PC-3 (cell line): Measurements from ENCODE around the gene ADCY3. TPM values are rescaled to one million over a fixed set of nuclear protein-coding genes. Genes with fewer than 3 reads are reported as not detected.

Source experiments
- ATAC-seq: fragments of 200-7000 bp; cut with Tn5 transposase; 2 replicates; pipeline ENCODE4 v1.9.1; 2020; ENCODE audit warnings: mild to moderate bottlenecking, moderate library complexity
- BruUV-seq: library from RNA; stranded (reverse); fragments of 400-500 nt; replicated peaks from 2 replicates; lab custom pipeline; 2021; lab: Mats Ljungman, UMichigan
- CTCF ChIA-PET: fragments of 300-600 bp; sonication (Branson Sonifier 250); formaldehyde crosslinking; loops from one replicate; lab custom pipeline; 2022; ENCODE audit warnings: antibody characterized with exemption; lab: Charles Lee
- POLR2A ChIA-PET: fragments of 300-600 bp; sonication (Branson Sonifier 250); formaldehyde crosslinking; loops from one replicate; lab custom pipeline; 2022; ENCODE audit warnings: antibody characterized with exemption; ENCODE audit not compliant: unreplicated experiment; lab: Charles Lee
- DNase-seq: peaks from one replicate; pipeline ENCODE4 v3.0.0-alpha.2; 2015
- H2AFZ ChIP-seq: fragments of 300-600 bp; sonication (generic); 2 replicates; pipeline ENCODE4 v1.6.0; 2016; ENCODE audit warnings: antibody characterized with exemption, low read length
- H3F3A ChIP-seq: fragments of 300-600 bp; sonication (generic); one replicate; pipeline ENCODE4 v1.6.0; 2017; ENCODE audit warnings: antibody characterized with exemption, low read length, control low read depth, mild to moderate bottlenecking; ENCODE audit not compliant: unreplicated experiment
- H3K27ac ChIP-seq: fragments of 300-600 bp; sonication (generic); 2 replicates; pipeline ENCODE4 v1.5.1; 2016; ENCODE audit warnings: mild to moderate bottlenecking, low read length
- H3K27me3 ChIP-seq: fragments of 300-600 bp; sonication (generic); 2 replicates; pipeline ENCODE4 v1.6.1; 2016; ENCODE audit warnings: low read length, mixed read lengths
- H3K36me3 ChIP-seq: fragments of 300-600 bp; sonication (generic); 2 replicates; pipeline ENCODE4 v1.6.1; 2016; ENCODE audit warnings: low read depth, mixed run types, low read length, mixed read lengths
- H3K4me1 ChIP-seq: fragments of 300-600 bp; sonication (generic); 2 replicates; pipeline ENCODE4 v1.5.1; 2016; ENCODE audit warnings: low read length; ENCODE audit not compliant: insufficient read depth
- H3K4me2 ChIP-seq: fragments of 300-600 bp; sonication (generic); 2 replicates; pipeline ENCODE4 v1.6.0; 2016; ENCODE audit warnings: low read length
- H3K4me3 ChIP-seq: fragments of 300-600 bp; sonication (generic); 2 replicates; pipeline ENCODE4 v1.5.1; 2016; ENCODE audit warnings: mild to moderate bottlenecking, low read length, mixed read lengths
- H3K79me2 ChIP-seq: fragments of 300-600 bp; sonication (generic); 2 replicates; pipeline ENCODE4 v1.6.1; 2017; ENCODE audit warnings: low read length, mixed read lengths
- H3K9ac ChIP-seq: fragments of 300-600 bp; sonication (generic); 2 replicates; pipeline ENCODE4 v1.6.0; 2016; ENCODE audit warnings: mild to moderate bottlenecking, low read length
- H3K9me2 ChIP-seq: fragments of 300-600 bp; sonication (generic); replicated peaks from 2 replicates; pipeline ENCODE4 v1.6.1; 2016; ENCODE audit warnings: mixed run types, low read length, mixed read lengths
- H3K9me3 ChIP-seq: fragments of 300-600 bp; sonication (generic); 2 replicates; pipeline ENCODE4 v1.6.1; 2016; ENCODE audit warnings: low read length, mixed read lengths
- H4K20me1 ChIP-seq: fragments of 300-600 bp; sonication (generic); 2 replicates; pipeline ENCODE4 v1.6.1; 2016; ENCODE audit warnings: low read length, mixed read lengths
- EZH2 ChIP-seq: fragments of 300-600 bp; sonication (generic); IDR thresholded peaks from one replicate; pipeline ENCODE4 v1.6.1; 2017; ENCODE audit warnings: antibody characterized with exemption, mild to moderate bottlenecking, low read length; ENCODE audit not compliant: unreplicated experiment
- EZH2phosphoT487 ChIP-seq: fragments of 300-600 bp; sonication (generic); IDR thresholded peaks from 2 replicates; pipeline ENCODE4 v1.6.1; 2018; ENCODE audit warnings: mild to moderate bottlenecking, antibody characterized with exemption, low read length, borderline replicate concordance
- intact Hi-C: fragments of 100-400 bp; cut with micrococcal nuclease; formaldehyde crosslinking; loops from 2 replicates; pipeline ENCODE4 v1.9.0; 2023
- total RNA-seq: library from RNA; depleted of rRNA; stranded (reverse); fragments of >200 nt; gene quantifications from 2 replicates; pipeline ENCODE4 v1.2.3, GENCODE V29; 2014
- TF ChIP-seq, protein P1 (sequence below): fragments of 300-600 bp; sonication (generic); conservative IDR thresholded peaks from 2 replicates; pipeline ENCODE4 v1.5.1; 2017; ENCODE audit warnings: antibody characterized with exemption, low read depth, mild to moderate bottlenecking, low read length

The ADCY3 gene
- total RNA-seq, 1 experiment from 2014 or later, result 52.0 TPM

DNA sequence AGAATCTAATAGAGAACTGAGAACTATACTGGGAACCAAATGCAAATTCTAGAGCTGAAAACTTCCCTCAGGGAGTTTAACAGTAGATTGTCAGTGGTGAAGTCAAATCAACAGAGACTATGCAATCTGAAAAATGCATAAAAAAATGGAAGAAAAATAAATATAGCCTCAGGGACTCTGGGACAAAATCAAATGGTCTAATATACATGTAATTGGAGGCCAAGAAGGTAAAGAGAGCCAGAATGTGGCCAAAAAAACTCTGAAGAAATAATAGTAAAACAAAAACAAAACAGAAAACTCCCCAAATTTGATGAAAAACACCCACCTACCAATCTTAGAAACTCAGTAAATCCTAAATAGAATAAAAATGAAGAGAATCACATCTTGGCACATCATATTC is 35.2 kb upstream of the ADCY3 start:
- no peak overlapping the region for H2AFZ ChIP-seq
- no peaks in the 10 kb centered on the region for H3F3A ChIP-seq
- no peaks in the 10 kb centered on the region for H4K20me1 ChIP-seq
- H3K36me3 ChIP-seq, result peaks cover 27% of the 10 kb centered on the region
- no peaks in the 10 kb centered on the region for H3K9me3 ChIP-seq
- no TSS peak for BruUV-seq
- no peaks in the 10 kb centered on the region for H3K9me2 ChIP-seq
- TF ChIP-seq, protein P1, sequence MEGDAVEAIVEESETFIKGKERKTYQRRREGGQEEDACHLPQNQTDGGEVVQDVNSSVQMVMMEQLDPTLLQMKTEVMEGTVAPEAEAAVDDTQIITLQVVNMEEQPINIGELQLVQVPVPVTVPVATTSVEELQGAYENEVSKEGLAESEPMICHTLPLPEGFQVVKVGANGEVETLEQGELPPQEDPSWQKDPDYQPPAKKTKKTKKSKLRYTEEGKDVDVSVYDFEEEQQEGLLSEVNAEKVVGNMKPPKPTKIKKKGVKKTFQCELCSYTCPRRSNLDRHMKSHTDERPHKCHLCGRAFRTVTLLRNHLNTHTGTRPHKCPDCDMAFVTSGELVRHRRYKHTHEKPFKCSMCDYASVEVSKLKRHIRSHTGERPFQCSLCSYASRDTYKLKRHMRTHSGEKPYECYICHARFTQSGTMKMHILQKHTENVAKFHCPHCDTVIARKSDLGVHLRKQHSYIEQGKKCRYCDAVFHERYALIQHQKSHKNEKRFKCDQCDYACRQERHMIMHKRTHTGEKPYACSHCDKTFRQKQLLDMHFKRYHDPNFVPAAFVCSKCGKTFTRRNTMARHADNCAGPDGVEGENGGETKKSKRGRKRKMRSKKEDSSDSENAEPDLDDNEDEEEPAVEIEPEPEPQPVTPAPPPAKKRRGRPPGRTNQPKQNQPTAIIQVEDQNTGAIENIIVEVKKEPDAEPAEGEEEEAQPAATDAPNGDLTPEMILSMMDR, result no peak
- TF ChIP-seq EZH2 (no peak), EZH2phosphoT487 (no peak)
- no peak overlapping the region for H3K4me3 ChIP-seq
- H3K79me2 ChIP-seq, result no peaks in the 10 kb centered on the region
- DNase-seq, result no peak
- no peaks in the 10 kb centered on the region for H3K4me1 ChIP-seq
- intact Hi-C loops, result loop anchor here (10.0 kb wide), 1 partner anchor 330 kb away; no protein-coding TSS in a partner anchor
- no peak overlapping the region for H3K27ac ChIP-seq
- H3K9ac ChIP-seq, result no peak overlapping the region
- H3K4me2 ChIP-seq, result no peak overlapping the region
- no peaks in the 10 kb centered on the region for H3K27me3 ChIP-seq
- CTCF ChIA-PET, result no interaction called here
- no peak for ATAC-seq
- POLR2A ChIA-PET, result no interaction called here

DNA sequence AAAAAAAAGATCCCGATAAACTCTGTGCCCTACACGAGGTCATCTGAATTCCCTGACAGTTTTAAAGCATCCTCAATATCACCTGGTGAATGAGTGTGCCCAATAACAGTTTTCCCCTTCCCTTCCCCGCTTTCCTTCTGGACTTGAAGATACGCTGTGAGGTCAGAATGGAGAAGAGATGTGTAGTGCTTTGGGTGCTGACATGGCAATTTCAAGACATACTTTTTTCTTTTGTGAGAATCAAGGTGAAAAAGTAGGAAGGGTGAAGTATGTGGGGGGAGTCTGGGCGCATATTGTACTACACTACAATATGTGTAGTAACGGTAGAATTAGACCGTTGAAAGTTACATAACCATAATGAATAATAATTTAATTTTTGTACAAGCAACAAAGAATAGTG is 30.1 kb upstream of the ADCY3 start:
- Histone ChIP-seq H3K9ac (no peak overlapping the region), H3K27ac (no peak overlapping the region), H3K27me3 (no peaks in the 10 kb centered on the region), H3K4me3 (no peak overlapping the region), H4K20me1 (no peaks in the 10 kb centered on the region), H3K79me2 (no peaks in the 10 kb centered on the region), H3K4me1 (peaks cover 7% of the 10 kb centered on the region; the same call in 1 of the 2 replicates), H3K9me3 (no peaks in the 10 kb centered on the region), H2AFZ (no peak overlapping the region), H3K4me2 (no peak overlapping the region), H3K36me3 (peaks cover 12% of the 10 kb centered on the region; the same call in 1 of the 2 replicates), H3K9me2 (no peaks in the 10 kb centered on the region), H3F3A (no peaks in the 10 kb centered on the region)
- no peak for ATAC-seq
- TF ChIP-seq EZH2 (no peak), EZH2phosphoT487 (no peak)
- TF ChIP-seq, protein P1, result no peak
- intact Hi-C loops, result loop anchor here (10.0 kb wide), 1 partner anchor 325 kb away; no protein-coding TSS in a partner anchor
- ChIA-PET POLR2A (no interaction called here), CTCF (no interaction called here)
- no TSS peak for BruUV-seq
- no peak for DNase-seq

DNA sequence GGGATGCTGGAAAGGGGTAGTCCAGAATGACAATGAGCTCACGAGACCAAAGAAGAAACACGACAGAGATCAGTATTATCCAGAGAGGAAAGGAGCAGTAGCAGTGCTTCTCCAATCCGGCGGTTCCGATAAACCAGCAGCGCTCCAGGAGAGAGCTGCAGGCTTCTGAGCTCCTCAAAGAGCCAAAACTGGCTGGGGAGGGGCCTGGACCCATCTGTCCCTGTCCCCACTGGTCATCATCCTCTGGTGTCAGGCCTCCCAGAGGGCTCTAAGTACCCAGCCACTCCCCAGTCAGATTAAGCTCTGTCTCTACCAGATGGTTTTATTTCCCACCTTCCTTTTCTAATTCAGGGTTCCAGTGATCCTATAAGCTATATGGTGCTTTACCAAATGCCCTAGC is 28.5 kb upstream of the ADCY3 start:
- H3K9me2 ChIP-seq, result no peaks in the 10 kb centered on the region
- H2AFZ ChIP-seq, result no peak overlapping the region
- 0 out of 2 replicates have a peak, but pooled peaks cover 5% of the 10 kb centered on the region for H3K36me3 ChIP-seq
- intact Hi-C loops, result no loop called here
- H4K20me1 ChIP-seq, result no peaks in the 10 kb centered on the region
- no peaks in the 10 kb centered on the region for H3F3A ChIP-seq
- no peak overlapping the region for H3K9ac ChIP-seq
- TF ChIP-seq EZH2phosphoT487, result no peak
- TF ChIP-seq, protein P1, result no peak
- no peak for TF ChIP-seq EZH2
- POLR2A ChIA-PET, result no interaction called here
- no TSS peak for BruUV-seq
- no peak overlapping the region for H3K4me3 ChIP-seq
- no peaks in the 10 kb centered on the region for H3K27me3 ChIP-seq
- no peak overlapping the region for H3K27ac ChIP-seq
- CTCF ChIA-PET, result no interaction called here
- peaks cover 7% of the 10 kb centered on the region; the same call in 1 of the 2 replicates for H3K4me1 ChIP-seq
- no peaks in the 10 kb centered on the region for H3K79me2 ChIP-seq
- no peaks in the 10 kb centered on the region for H3K9me3 ChIP-seq
- ATAC-seq (no peak), DNase-seq (no peak)
- no peak overlapping the region for H3K4me2 ChIP-seq
